IPS DF 6.9 (cell line): ENCODE measurements around the gene BHMT2.

ENCODE experiments used
- DNase-seq: peaks from one replicate; pipeline ENCODE4 v3.0.0-alpha.2; 2013; ENCODE audit warnings: low read depth, low spot score
- H3K27ac ChIP-seq: one replicate; pipeline ENCODE4 v1.5.1; 2013; ENCODE audit warnings: low read length, control low read depth
- H3K27me3 ChIP-seq: 2 replicates; pipeline ENCODE4 v1.6.1; 2013; ENCODE audit warnings: mild to moderate bottlenecking, low read length; ENCODE audit not compliant: control insufficient read depth, insufficient read depth
- H3K36me3 ChIP-seq: 2 replicates; pipeline ENCODE4 v1.6.1; 2013; ENCODE audit warnings: low read length; ENCODE audit not compliant: control insufficient read depth, insufficient read depth
- H3K4me1 ChIP-seq: 2 replicates; pipeline ENCODE4 v1.6.1; 2013; ENCODE audit warnings: low read length; ENCODE audit not compliant: control insufficient read depth, insufficient read depth
- H3K4me3 ChIP-seq: 2 replicates; pipeline ENCODE4 v1.5.1; 2013; ENCODE audit warnings: mild to moderate bottlenecking, low read length
- H3K9me3 ChIP-seq: 2 replicates; pipeline ENCODE4 v1.6.1; 2013; ENCODE audit warnings: low read length, inconsistent platforms; ENCODE audit not compliant: control insufficient read depth, insufficient read depth
- WGBS: extraction: QIAGEN DNeasy Blood & Tissue Kit; methylation state at CpG from one replicate; pipeline ENCODE4 v1.1.7; 2013; ENCODE audit warnings: mixed read lengths, missing lambda C conversion rate; ENCODE audit not compliant: insufficient read length, insufficient coverage; 5-methylcytosine and 5-hydroxymethylcytosine counted together

The BHMT2 gene, protein sequence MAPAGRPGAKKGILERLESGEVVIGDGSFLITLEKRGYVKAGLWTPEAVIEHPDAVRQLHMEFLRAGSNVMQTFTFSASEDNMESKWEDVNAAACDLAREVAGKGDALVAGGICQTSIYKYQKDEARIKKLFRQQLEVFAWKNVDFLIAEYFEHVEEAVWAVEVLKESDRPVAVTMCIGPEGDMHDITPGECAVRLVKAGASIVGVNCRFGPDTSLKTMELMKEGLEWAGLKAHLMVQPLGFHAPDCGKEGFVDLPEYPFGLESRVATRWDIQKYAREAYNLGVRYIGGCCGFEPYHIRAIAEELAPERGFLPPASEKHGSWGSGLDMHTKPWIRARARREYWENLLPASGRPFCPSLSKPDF

DNA sequence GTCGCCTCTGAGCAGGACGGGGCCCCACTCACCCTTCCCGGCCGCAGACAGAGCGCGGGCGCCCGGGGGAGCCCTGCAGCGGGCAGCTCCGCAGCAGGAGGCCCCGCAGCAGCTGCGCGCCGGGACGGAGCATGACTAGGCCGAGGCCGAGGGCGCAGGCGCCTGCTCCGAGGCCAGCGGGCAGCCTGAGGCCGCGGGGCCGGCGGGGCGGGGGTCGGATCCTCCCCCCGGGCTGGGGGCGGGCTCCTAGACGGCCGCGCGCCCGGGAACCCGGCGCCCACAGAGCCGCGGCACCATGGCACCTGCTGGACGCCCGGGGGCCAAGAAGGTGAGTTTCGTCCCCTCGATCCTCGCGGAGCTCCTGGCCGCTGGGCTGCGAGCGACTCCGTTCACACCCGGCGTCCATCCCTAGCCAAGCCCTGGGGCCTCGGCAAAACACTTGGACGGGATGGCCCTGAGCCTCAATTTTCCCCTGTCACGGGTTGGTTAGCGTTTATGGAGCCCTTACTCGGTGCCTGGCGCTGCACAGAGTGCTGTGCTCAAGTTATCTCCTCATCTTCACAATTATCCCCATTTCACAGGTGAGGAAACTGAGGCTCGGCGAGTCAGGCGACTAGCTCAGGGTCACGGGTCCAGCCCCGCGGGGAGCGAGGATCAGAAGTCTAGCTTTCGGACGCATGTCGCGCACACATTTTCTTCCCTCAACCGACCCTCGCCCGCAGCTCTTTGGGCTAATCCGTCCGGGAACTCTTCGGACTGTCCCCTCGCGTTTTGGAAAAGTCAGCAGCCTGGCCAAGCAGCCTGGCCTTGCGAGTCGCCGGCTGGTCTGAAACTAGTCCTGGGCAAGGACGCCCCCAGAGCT, at the start of gene BHMT2, which contains the start of gene DMGDH:
Gene BHMT2, plus strand, starts transcription at position 280 of the 862 bp plus-strand sequence. Its CDS starts 16 bp downstream, at position 296.
Gene DMGDH, minus strand, starts transcription at position 187 of the 862 bp plus-strand sequence. Its CDS starts 54 bp downstream, at position 133.
- H3K4me1 ChIP-seq: no peaks in the 10 kb centered on the region
- no peaks in the 10 kb centered on the region; the same call in 1 of the 2 replicates for H3K36me3 ChIP-seq
- no peaks in the 10 kb centered on the region for H3K27me3 ChIP-seq
- H3K4me3 ChIP-seq: no peak within 1 kb of the TSS
- DNase-seq: no peak
- no peaks in the 10 kb centered on the region for H3K9me3 ChIP-seq
- H3K27ac ChIP-seq: no peak within 1 kb of the TSS
- no CpG with 5 or more reads among the region's 79 CpGs for WGBS

DNA sequence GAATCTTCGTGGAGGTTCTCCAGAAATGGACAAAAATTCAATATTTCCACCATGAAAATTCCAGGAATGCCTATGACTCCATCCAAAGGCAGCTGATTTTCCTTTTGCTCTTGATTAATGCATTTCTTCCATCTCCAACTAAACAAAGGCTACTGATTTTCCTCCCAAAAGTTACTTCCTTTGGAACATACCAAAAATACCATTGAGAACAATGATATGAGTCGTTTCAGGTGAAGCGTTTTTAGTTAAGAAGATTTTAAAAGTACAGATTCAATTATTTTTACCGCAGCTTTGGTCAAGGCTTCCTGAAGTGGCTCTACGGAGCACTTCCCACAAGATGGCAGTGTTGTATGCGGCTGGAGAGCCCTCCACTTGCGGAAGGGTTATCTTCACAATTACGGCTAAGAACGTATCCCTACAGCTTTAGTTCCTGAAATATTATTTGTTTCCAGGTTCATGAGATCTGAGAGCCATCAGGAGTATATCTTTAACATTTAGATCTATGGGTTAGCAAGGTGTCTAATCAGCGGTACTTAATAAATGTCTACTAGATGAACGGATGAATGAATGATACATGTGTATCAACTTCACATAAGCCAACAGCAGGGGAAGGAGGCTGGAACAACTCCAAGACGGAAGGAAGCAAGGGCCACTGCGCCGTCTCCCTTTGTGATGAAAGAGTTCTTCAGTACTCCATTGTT, 48.6 kb upstream of the BHMT2 start:
- DNase-seq: no peak
- no peaks in the 10 kb centered on the region for H3K27me3 ChIP-seq
- WGBS: no CpG with 5 or more reads among the region's 14 CpGs
- H3K9me3 ChIP-seq: no peaks in the 10 kb centered on the region
- no peak overlapping the region for H3K27ac ChIP-seq
- no peak overlapping the region for H3K4me3 ChIP-seq
- H3K36me3 ChIP-seq: no peaks in the 10 kb centered on the region
- H3K4me1 ChIP-seq: peaks cover 2% of the 10 kb centered on the region; the same call in 1 of the 2 replicates

DNA sequence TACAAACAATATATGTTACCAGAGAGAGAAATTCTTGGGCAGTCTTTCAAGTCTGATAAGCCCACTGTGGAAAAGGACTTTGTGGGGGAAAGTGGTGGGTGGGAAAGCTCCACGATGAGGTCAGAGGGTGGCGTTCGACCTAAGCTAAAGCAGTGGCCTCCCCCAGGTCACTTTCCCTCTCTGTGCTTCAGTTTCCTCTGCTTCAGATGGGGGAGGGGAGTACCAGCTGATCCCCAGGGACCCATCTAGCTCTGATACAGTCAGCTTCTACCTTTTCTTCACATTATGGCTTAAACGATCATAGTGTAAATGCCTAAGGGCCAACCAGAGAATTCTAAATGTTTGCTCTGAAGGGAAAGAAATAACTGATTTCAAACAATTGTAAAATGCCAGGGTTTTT, 47.8 kb upstream of the BHMT2 start:
- DNase-seq: no peak
- no CpG with 5 or more reads among the region's 4 CpGs for WGBS
- H3K27ac ChIP-seq: no peak overlapping the region

DNA sequence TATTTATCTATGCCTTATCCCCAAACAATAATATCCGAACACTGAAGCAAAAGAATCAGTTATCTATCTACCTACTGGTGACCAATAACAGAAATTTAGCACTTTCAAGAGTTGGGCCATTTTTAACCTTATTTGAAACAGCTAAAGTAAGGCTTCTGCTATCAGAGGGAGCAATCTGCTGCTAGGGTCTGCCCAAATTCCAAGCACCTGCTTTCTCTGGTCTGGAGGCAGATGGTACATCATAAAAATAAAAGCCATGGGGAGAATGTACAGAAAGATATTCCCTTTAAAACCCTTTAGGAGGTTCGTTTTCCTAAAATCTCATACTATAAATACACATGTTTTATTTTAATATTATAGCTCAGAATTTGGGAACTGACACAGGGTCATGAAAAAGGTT, 46.8 kb upstream of the BHMT2 start:
- H3K36me3 ChIP-seq: no peaks in the 10 kb centered on the region
- no peak overlapping the region for H3K27ac ChIP-seq
- DNase-seq: no peak
- H3K27me3 ChIP-seq: no peaks in the 10 kb centered on the region
- no peaks in the 10 kb centered on the region for H3K9me3 ChIP-seq
- H3K4me1 ChIP-seq: peaks cover 2% of the 10 kb centered on the region; the same call in 1 of the 2 replicates
- no CpG with 5 or more reads among the region's 2 CpGs for WGBS
- H3K4me3 ChIP-seq: no peak overlapping the region

More for the DNA sequence above, 47.8 kb upstream of the BHMT2 start:
- Histone ChIP-seq H3K36me3 (no peaks in the 10 kb centered on the region), H3K4me1 (peaks cover 2% of the 10 kb centered on the region; the same call in 1 of the 2 replicates), H3K27me3 (no peaks in the 10 kb centered on the region), H3K4me3 (no peak overlapping the region), H3K9me3 (no peaks in the 10 kb centered on the region)

DNA sequence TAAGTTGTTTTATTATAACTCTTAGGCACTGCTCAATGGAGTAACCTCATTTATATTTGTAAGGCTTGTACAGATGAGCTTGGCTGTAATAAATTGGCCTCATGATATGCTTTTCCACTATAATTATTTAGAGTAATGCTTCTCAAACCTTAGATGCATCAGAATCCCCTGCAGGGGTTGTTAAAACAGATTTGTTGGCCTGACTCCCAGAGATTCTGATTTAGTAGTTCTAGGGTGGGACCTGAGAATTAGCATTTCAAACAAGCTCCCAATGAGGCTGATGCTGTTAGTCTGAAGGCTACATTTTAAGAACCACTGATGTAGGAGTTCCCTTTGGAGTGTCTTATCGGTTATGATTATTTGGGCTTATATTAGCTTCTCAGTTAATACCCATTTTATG, 46.2 kb upstream of the BHMT2 start:
- peaks cover 2% of the 10 kb centered on the region; the same call in 1 of the 2 replicates for H3K4me1 ChIP-seq
- H3K27ac ChIP-seq: no peak overlapping the region
- no peaks in the 10 kb centered on the region for H3K36me3 ChIP-seq
- no peaks in the 10 kb centered on the region for H3K27me3 ChIP-seq
- no peak for DNase-seq
- H3K9me3 ChIP-seq: no peaks in the 10 kb centered on the region
- WGBS: no CpG with 5 or more reads among the region's 1 CpG
- H3K4me3 ChIP-seq: no peak overlapping the region

DNA sequence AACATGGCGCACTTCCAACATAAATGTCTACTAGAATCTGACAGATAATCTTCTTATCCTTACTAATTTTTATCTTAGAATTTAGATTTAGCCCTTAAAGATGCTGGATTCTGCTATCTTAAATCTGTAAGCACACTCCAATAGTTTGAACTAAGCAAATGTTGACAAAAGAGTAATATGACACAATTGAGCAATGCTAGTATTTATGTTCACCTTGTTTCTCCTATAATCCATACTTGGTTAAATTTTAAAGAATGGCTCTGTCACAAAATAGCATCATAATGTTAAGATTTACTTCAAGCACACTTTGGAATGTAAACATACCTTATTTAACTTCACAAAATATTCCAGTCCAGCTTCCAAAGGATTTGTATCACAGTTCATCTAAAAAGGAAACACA, 45.6 kb upstream of the BHMT2 start:
- H3K27ac ChIP-seq: no peak overlapping the region
- H3K4me3 ChIP-seq: no peak overlapping the region
- peaks cover 2% of the 10 kb centered on the region; the same call in 1 of the 2 replicates for H3K4me1 ChIP-seq
- DNase-seq: no peak
- no peaks in the 10 kb centered on the region for H3K27me3 ChIP-seq
- no CpG with 5 or more reads among the region's 1 CpG for WGBS
- no peaks in the 10 kb centered on the region for H3K9me3 ChIP-seq
- no peaks in the 10 kb centered on the region for H3K36me3 ChIP-seq

DNA sequence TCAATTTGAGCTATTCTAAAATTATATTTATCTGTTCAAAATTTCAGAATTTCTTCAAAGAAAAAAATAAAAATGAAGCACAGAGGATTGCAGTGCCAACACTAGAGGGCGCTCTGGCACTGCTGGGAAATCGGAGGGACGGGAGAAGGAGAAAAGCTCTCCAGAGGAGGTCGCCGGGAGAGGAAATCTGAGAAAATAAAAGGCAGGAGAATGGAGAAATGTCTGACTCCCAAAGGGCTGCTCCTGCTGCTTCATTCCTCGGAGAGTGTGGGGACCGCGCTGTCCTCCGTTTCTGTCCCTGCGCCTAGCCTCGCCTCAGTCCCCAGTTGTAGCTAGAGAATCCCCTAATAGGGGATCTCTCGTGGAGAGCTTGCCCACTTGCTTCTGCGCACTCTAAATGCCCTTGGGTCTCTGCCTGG, 44.5 kb upstream of the BHMT2 start:
- peak; percentile 20 for DNase-seq
- Histone ChIP-seq H3K9me3 (no peaks in the 10 kb centered on the region), H3K4me1 (peaks cover 2% of the 10 kb centered on the region; the same call in 1 of the 2 replicates), H3K36me3 (no peaks in the 10 kb centered on the region), H3K27ac (no peak overlapping the region), H3K27me3 (no peaks in the 10 kb centered on the region), H3K4me3 (peak overlapping the region; percentile 29; the same call in 1 of the 2 replicates)
- WGBS: no CpG with 5 or more reads among the region's 13 CpGs

DNA sequence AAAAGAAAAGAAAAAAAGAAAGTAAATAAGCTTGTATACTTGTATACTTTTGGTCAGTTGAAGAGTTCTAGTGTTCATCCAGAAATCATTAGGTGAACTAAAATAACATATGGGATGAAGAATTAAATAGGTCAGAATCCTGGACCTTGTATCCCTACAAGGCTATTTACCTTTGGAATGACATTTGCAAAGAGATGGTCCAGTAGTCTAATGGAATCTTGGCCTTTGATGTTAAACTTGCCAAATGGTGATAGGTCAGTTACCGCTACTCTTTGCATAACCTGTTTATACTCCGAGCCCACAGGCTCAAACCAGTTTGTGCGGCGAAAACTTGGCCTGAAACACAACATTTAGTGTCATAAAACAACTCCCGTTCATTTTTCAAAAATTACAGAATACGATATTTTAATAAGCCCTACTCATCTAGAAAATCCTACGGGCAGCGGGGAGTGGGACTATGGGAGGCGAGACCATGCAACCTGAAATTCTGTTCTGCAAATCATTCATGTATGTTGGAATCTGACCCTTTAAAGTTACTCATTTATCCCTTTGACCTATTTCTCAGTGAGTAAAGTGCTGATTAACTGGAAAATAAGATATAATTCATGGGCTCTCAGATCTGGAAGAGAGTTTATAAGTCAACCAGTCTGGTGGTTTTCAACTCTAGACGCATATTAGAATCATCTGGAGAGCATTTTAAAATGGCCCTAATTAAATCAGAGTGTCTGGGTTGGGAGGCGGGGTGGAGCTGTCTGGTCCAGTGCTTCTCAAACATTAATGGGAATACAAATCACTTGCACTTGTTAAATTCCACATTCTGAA, 38.7 kb upstream of the BHMT2 start:
- no peak for DNase-seq
- no peaks in the 10 kb centered on the region for H3K9me3 ChIP-seq
- no peak overlapping the region for H3K27ac ChIP-seq
- no peak overlapping the region for H3K4me3 ChIP-seq
- H3K4me1 ChIP-seq: no peaks in the 10 kb centered on the region
- 100% methylated on average over 3 of the region's 11 CpGs for WGBS
- H3K36me3 ChIP-seq: no peaks in the 10 kb centered on the region
- H3K27me3 ChIP-seq: no peaks in the 10 kb centered on the region

DNA sequence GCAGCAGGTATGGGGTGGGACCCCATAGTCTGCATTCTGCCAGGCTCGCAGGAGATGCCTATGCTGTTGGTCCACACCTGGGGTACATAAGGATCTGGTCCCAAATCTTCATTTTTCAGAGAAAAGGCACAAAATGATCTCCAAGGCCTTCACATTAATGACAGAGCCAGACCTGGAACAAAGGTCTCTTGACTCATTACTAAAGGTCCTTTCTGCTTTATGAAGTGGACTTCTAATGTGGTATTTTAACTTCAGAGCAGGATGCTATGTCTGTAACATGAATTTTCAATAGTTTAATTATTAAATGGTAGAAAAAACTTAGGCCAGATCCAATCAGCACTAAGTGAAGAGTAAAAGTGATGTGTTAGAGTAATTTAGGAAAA, 38.1 kb upstream of the BHMT2 start:
- no peak overlapping the region for H3K27ac ChIP-seq
- H3K27me3 ChIP-seq: no peaks in the 10 kb centered on the region
- H3K4me3 ChIP-seq: no peak overlapping the region
- H3K36me3 ChIP-seq: no peaks in the 10 kb centered on the region
- no peaks in the 10 kb centered on the region for H3K4me1 ChIP-seq
- no CpG with 5 or more reads among the region's 1 CpG for WGBS
- no peak for DNase-seq
- H3K9me3 ChIP-seq: no peaks in the 10 kb centered on the region
